Neural progenitor cell (in vitro differentiated cells): ENCODE data around the gene CAPSL. TPM values are rescaled to one million over a fixed set of nuclear protein-coding genes. Genes with fewer than 3 reads are reported as not detected.

ENCODE experiments used
- DNase-seq: peaks from one replicate; pipeline ENCODE4 v3.0.0-alpha.2; 2016; ENCODE audit warnings: low spot score
- H2AFZ ChIP-seq: fragments of 200-600 bp; sonication (generic); replicated peaks from 2 replicates; pipeline ENCODE4 v1.6.1; 2016; ENCODE audit warnings: antibody characterized with exemption
- H3F3A ChIP-seq: fragments of 200-600 bp; sonication (generic); 2 replicates; pipeline ENCODE4 v1.6.1; 2016; ENCODE audit warnings: antibody characterized with exemption, low read depth
- H3K27ac ChIP-seq: fragments of 200-600 bp; sonication (generic); 2 replicates; pipeline ENCODE4 v1.5.1; 2016; ENCODE audit warnings: mild to moderate bottlenecking
- H3K27me3 ChIP-seq: fragments of 200-600 bp; sonication (generic); 2 replicates; pipeline ENCODE4 v1.6.1; 2016; ENCODE audit warnings: mild to moderate bottlenecking, moderate library complexity
- H3K36me3 ChIP-seq: fragments of 200-600 bp; sonication (generic); 2 replicates; pipeline ENCODE4 v1.5.1; 2016
- H3K4me1 ChIP-seq: fragments of 200-600 bp; sonication (generic); 2 replicates; pipeline ENCODE4 v1.6.1; 2016; ENCODE audit warnings: mixed run types
- H3K4me2 ChIP-seq: fragments of 200-600 bp; sonication (generic); 2 replicates; pipeline ENCODE4 v1.6.1; 2016
- H3K4me3 ChIP-seq: fragments of 200-600 bp; sonication (generic); 2 replicates; pipeline ENCODE4 v1.5.1; 2016
- H3K79me2 ChIP-seq: fragments of 200-600 bp; sonication (generic); 2 replicates; pipeline ENCODE4 v1.6.1; 2016; ENCODE audit warnings: low read depth
- H3K9ac ChIP-seq: fragments of 200-600 bp; sonication (generic); 2 replicates; pipeline ENCODE4 v1.6.1; 2016
- H3K9me3 ChIP-seq: fragments of 200-600 bp; sonication (generic); 2 replicates; pipeline ENCODE4 v1.5.1; 2016; ENCODE audit warnings: low read depth
- H4K20me1 ChIP-seq: fragments of 200-600 bp; sonication (generic); 2 replicates; pipeline ENCODE4 v1.6.1; 2016; ENCODE audit warnings: low read depth
- H3K27ac Mint-ChIP-seq: 3 replicates; pipeline ENCODE4 v1.8.0; 2021; ENCODE audit warnings: mixed read lengths
- H3K27me3 Mint-ChIP-seq: 2 replicates; pipeline ENCODE4 v1.8.0; 2022; ENCODE audit warnings: low read depth, mild to moderate bottlenecking, inconsistent platforms, moderate library complexity, mixed read lengths; ENCODE audit not compliant: insufficient read depth
- H3K36me3 Mint-ChIP-seq: 3 replicates; pipeline ENCODE4 v1.8.0; 2021; ENCODE audit warnings: mixed read lengths
- H3K4me1 Mint-ChIP-seq: 3 replicates; pipeline ENCODE4 v1.8.0; 2021; ENCODE audit warnings: mixed read lengths
- H3K4me3 Mint-ChIP-seq: 3 replicates; pipeline ENCODE4 v1.8.0; 2021; ENCODE audit warnings: mild to moderate bottlenecking, moderate library complexity, mixed read lengths
- H3K9me3 Mint-ChIP-seq: 3 replicates; pipeline ENCODE4 v1.8.0; 2020; ENCODE audit warnings: mixed read lengths
- CTCF ChIP-seq: fragments of 200-600 bp; sonication (generic); IDR thresholded peaks from 2 replicates; pipeline ENCODE4 v1.5.1; 2017; ENCODE audit warnings: antibody characterized with exemption, mild to moderate bottlenecking
- EZH2 ChIP-seq: fragments of 200-600 bp; sonication (generic); IDR thresholded peaks from 2 replicates; pipeline ENCODE4 v1.6.1; 2017; ENCODE audit warnings: antibody characterized with exemption, mild to moderate bottlenecking, moderate library complexity
- EZH2phosphoT487 ChIP-seq: fragments of 200-600 bp; sonication (generic); IDR thresholded peaks from 2 replicates; pipeline ENCODE4 v1.6.1; 2017; ENCODE audit warnings: antibody characterized with exemption
- small RNA-seq: library from RNA; depleted of rRNA; stranded (forward); fragments of <200 nt; gene quantifications from one replicate; pipeline ENCODE3, GENCODE V24; 2015
- total RNA-seq: library from RNA; depleted of rRNA; stranded (reverse); fragments of >200 nt; gene quantifications from 2 replicates; pipeline ENCODE4 v1.2.3, GENCODE V29; 2015; ENCODE audit warnings: low replicate concordance

Gene CAPSL
- total RNA-seq, 1 donor from 2014 or later = 0.15 TPM

GRCh38 chr5:35855187-35855586 lies 83.2 kb downstream of the CAPSL start:
- no peaks in the 10 kb centered on the region for H3F3A ChIP-seq
- no peak overlapping the region for H3K4me3 Mint-ChIP-seq
- H3K9me3 Mint-ChIP-seq = no peaks in the 10 kb centered on the region
- peaks cover 16% of the 10 kb centered on the region for H3K4me1 Mint-ChIP-seq
- H3K79me2 ChIP-seq = no peaks in the 10 kb centered on the region
- no peaks in the 10 kb centered on the region for H3K27me3 Mint-ChIP-seq
- H3K27ac ChIP-seq = no peak overlapping the region
- H3K9me3 ChIP-seq = no peaks in the 10 kb centered on the region
- H3K4me2 ChIP-seq = no peak overlapping the region
- H3K27ac Mint-ChIP-seq = no peak overlapping the region
- no peaks in the 10 kb centered on the region for H3K36me3 ChIP-seq
- no peak overlapping the region for H3K9ac ChIP-seq
- no peak overlapping the region for H2AFZ ChIP-seq
- H3K27me3 ChIP-seq = no peaks in the 10 kb centered on the region
- peaks cover 12% of the 10 kb centered on the region for H3K4me1 ChIP-seq
- no peak for DNase-seq
- H3K4me3 ChIP-seq = no peak overlapping the region
- TF ChIP-seq CTCF (no peak), EZH2 (no peak), EZH2phosphoT487 (no peak)
- H4K20me1 ChIP-seq = no peaks in the 10 kb centered on the region
- H3K36me3 Mint-ChIP-seq = no peaks in the 10 kb centered on the region

Small RNA genes within 50 kb of the gene (small RNA-seq; reads per million reads assigned to genes)
- gene AC112204.1 = not detected

Other genes starting within 250 kb of the CAPSL start
- gene IL7R, start 81.7 kb downstream of the CAPSL start, total RNA-seq = not detected in 2 replicates
- gene UGT3A1, start 52.8 kb upstream of the CAPSL start, total RNA-seq = 5.6 and 8.8 TPM in 2 replicates
- gene UGT3A2, start 128.3 kb upstream of the CAPSL start, total RNA-seq = 8.8 and 10.8 TPM in 2 replicates
- 7.8 and 11.8 TPM in 2 replicates for gene LMBRD2, start 213.3 kb upstream of the CAPSL start, total RNA-seq
- gene SKP2, start 213.5 kb upstream of the CAPSL start, total RNA-seq = 93.4 and 99.5 TPM in 2 replicates